Central memory CD8-positive, alpha-beta T cell (primary cell): ENCODE measurements around the gene VPS13C.

Experiments used
- ATAC-seq: fragments of 150-1000 bp; cut with Tn5 transposase; replicated peaks from 2 replicates; pipeline ENCODE4 v1.10.0; 2022; ENCODE audit warnings: mild to moderate bottlenecking, moderate FRiP score, moderate number of reproducible peaks; ENCODE audit not compliant: poor library complexity, severe bottlenecking; ENCODE audit errors: extremely low read depth
- DNase-seq, 2 donors: peaks; one replicate each; pipeline ENCODE4 v3.0.0; 2021; ENCODE audit warnings: low spot score in 2 of 2
- H3K27ac Mint-ChIP-seq: one replicate; pipeline ENCODE4 v1.8.0; 2022; ENCODE audit warnings: low read depth, mild to moderate bottlenecking, moderate library complexity, mixed read lengths
- H3K27me3 Mint-ChIP-seq: one replicate; pipeline ENCODE4 v1.8.0; 2022; ENCODE audit warnings: mixed read lengths
- H3K36me3 Mint-ChIP-seq: one replicate; pipeline ENCODE4 v1.8.0; 2022; ENCODE audit warnings: mild to moderate bottlenecking, moderate library complexity, mixed read lengths; ENCODE audit not compliant: insufficient read depth
- H3K4me1 Mint-ChIP-seq: one replicate; pipeline ENCODE4 v1.8.0; 2022; ENCODE audit warnings: mixed read lengths
- H3K4me3 Mint-ChIP-seq: one replicate; pipeline ENCODE4 v1.8.0; 2022; ENCODE audit warnings: mild to moderate bottlenecking, moderate library complexity, mixed read lengths
- H3K9me3 Mint-ChIP-seq: one replicate; pipeline ENCODE4 v1.8.0; 2022; ENCODE audit warnings: mixed read lengths

The VPS13C gene

GRCh38 chr15:61892140-61892539 is 168.1 kb downstream of the VPS13C start:
- peaks cover 12% of the 10 kb centered on the region for H3K4me1 Mint-ChIP-seq
- no peaks in the 10 kb centered on the region for H3K27me3 Mint-ChIP-seq
- no peak for DNase-seq
- no peak for ATAC-seq
- no peak overlapping the region for H3K4me3 Mint-ChIP-seq
- H3K9me3 Mint-ChIP-seq = peaks cover 14% of the 10 kb centered on the region
- H3K36me3 Mint-ChIP-seq = peaks cover 10% of the 10 kb centered on the region
- H3K27ac Mint-ChIP-seq = no peak overlapping the region

- peaks cover 12% of the 10 kb centered on the region for H3K4me1 Mint-ChIP-seq
- H3K36me3 Mint-ChIP-seq = peaks cover 11% of the 10 kb centered on the region
- DNase-seq (no peak), ATAC-seq (no peak)
- H3K9me3 Mint-ChIP-seq = peaks cover 14% of the 10 kb centered on the region
- no peaks in the 10 kb centered on the region for H3K27me3 Mint-ChIP-seq
- no peak overlapping the region for H3K4me3 Mint-ChIP-seq
- no peak overlapping the region for H3K27ac Mint-ChIP-seq
Measured at GRCh38 chr15:61890106-61890505, 170.1 kb downstream of the VPS13C start.

GRCh38 chr15:61889706-61890105 is 170.5 kb downstream of the VPS13C start:
- Mint-ChIP-seq H3K36me3 (peaks cover 11% of the 10 kb centered on the region), H3K27me3 (no peaks in the 10 kb centered on the region), H3K27ac (no peak overlapping the region), H3K4me1 (peaks cover 12% of the 10 kb centered on the region), H3K9me3 (peaks cover 14% of the 10 kb centered on the region), H3K4me3 (no peak overlapping the region)
- ATAC-seq = no peak
- DNase-seq = no peak

- peaks cover 12% of the 10 kb centered on the region for H3K4me1 Mint-ChIP-seq
- no peak overlapping the region for H3K4me3 Mint-ChIP-seq
- ATAC-seq = no peak
- H3K9me3 Mint-ChIP-seq = peaks cover 8% of the 10 kb centered on the region
- H3K27ac Mint-ChIP-seq = no peak overlapping the region
- DNase-seq = no peak
- no peaks in the 10 kb centered on the region for H3K27me3 Mint-ChIP-seq
- H3K36me3 Mint-ChIP-seq = peaks cover 13% of the 10 kb centered on the region
Measured at GRCh38 chr15:61888074-61888780, 172.0 kb downstream of the VPS13C start.

GRCh38 chr15:61880084-61880483 is 180.2 kb downstream of the VPS13C start:
- Mint-ChIP-seq H3K4me1 (no peaks in the 10 kb centered on the region), H3K4me3 (no peak overlapping the region), H3K9me3 (no peaks in the 10 kb centered on the region), H3K27ac (no peak overlapping the region), H3K36me3 (peaks cover 26% of the 10 kb centered on the region), H3K27me3 (no peaks in the 10 kb centered on the region)
- DNase-seq = no peak
- ATAC-seq = no peak

GRCh38 chr15:61879219-61879618 is 181.0 kb downstream of the VPS13C start:
- Mint-ChIP-seq H3K27me3 (no peaks in the 10 kb centered on the region), H3K4me3 (no peak overlapping the region), H3K27ac (no peak overlapping the region), H3K4me1 (no peaks in the 10 kb centered on the region), H3K36me3 (peaks cover 27% of the 10 kb centered on the region), H3K9me3 (no peaks in the 10 kb centered on the region)
- no peak for DNase-seq
- ATAC-seq = no peak

- Mint-ChIP-seq H3K27ac (no peak overlapping the region), H3K9me3 (no peaks in the 10 kb centered on the region), H3K4me1 (no peaks in the 10 kb centered on the region), H3K27me3 (no peaks in the 10 kb centered on the region), H3K36me3 (peaks cover 46% of the 10 kb centered on the region), H3K4me3 (no peak overlapping the region)
- ATAC-seq (peak; percentile 40), DNase-seq (no peak)
Measured at GRCh38 chr15:61871926-61872522, 188.2 kb downstream of the VPS13C start.

GRCh38 chr15:61869656-61870055 is 190.6 kb downstream of the VPS13C start:
- Mint-ChIP-seq H3K4me1 (no peaks in the 10 kb centered on the region), H3K27me3 (no peaks in the 10 kb centered on the region), H3K9me3 (no peaks in the 10 kb centered on the region), H3K27ac (no peak overlapping the region), H3K36me3 (peaks cover 43% of the 10 kb centered on the region), H3K4me3 (no peak overlapping the region)
- DNase-seq (no peak), ATAC-seq (no peak)

- peaks cover 3% of the 10 kb centered on the region for H3K36me3 Mint-ChIP-seq
Measured at GRCh38 chr15:61861962-61862361, 198.3 kb downstream of the VPS13C start.

GRCh38 chr15:61857169-61857829 is 202.9 kb downstream of the VPS13C start:
- DNase-seq = peak in 1 of 2 donors; percentile 18
- Mint-ChIP-seq H3K27me3 (no peaks in the 10 kb centered on the region), H3K4me1 (no peaks in the 10 kb centered on the region), H3K36me3 (peaks cover 11% of the 10 kb centered on the region), H3K4me3 (no peak overlapping the region), H3K27ac (no peak overlapping the region), H3K9me3 (no peaks in the 10 kb centered on the region)
- ATAC-seq = peak; percentile 97

More at GRCh38 chr15:61861962-61862361, 198.3 kb downstream of the VPS13C start:
- no peaks in the 10 kb centered on the region for H3K27me3 Mint-ChIP-seq
- no peak overlapping the region for H3K4me3 Mint-ChIP-seq
- ATAC-seq = no peak
- no peak for DNase-seq
- H3K27ac Mint-ChIP-seq = peak overlapping the region; percentile 68
- H3K9me3 Mint-ChIP-seq = no peaks in the 10 kb centered on the region
- no peaks in the 10 kb centered on the region for H3K4me1 Mint-ChIP-seq

GRCh38 chr15:61856295-61856694 is 204.0 kb downstream of the VPS13C start:
- DNase-seq (no peak), ATAC-seq (peak; percentile 10)
- H3K9me3 Mint-ChIP-seq = no peaks in the 10 kb centered on the region
- H3K4me3 Mint-ChIP-seq = no peak overlapping the region
- H3K36me3 Mint-ChIP-seq = peaks cover 13% of the 10 kb centered on the region
- H3K27ac Mint-ChIP-seq = no peak overlapping the region
- H3K4me1 Mint-ChIP-seq = no peaks in the 10 kb centered on the region
- H3K27me3 Mint-ChIP-seq = no peaks in the 10 kb centered on the region

- ATAC-seq = no peak
- Mint-ChIP-seq H3K27me3 (no peaks in the 10 kb centered on the region), H3K4me1 (no peaks in the 10 kb centered on the region), H3K9me3 (no peaks in the 10 kb centered on the region), H3K36me3 (peaks cover 14% of the 10 kb centered on the region), H3K4me3 (no peak overlapping the region), H3K27ac (no peak overlapping the region)
- DNase-seq = no peak
Measured at GRCh38 chr15:61853195-61853594, 207.1 kb downstream of the VPS13C start.

GRCh38 chr15:61851955-61852354 is 208.3 kb downstream of the VPS13C start:
- H3K27ac Mint-ChIP-seq = peak overlapping the region; percentile 10
- H3K36me3 Mint-ChIP-seq = peaks cover 14% of the 10 kb centered on the region
- H3K4me3 Mint-ChIP-seq = no peak overlapping the region
- no peaks in the 10 kb centered on the region for H3K9me3 Mint-ChIP-seq
- H3K4me1 Mint-ChIP-seq = peaks cover 2% of the 10 kb centered on the region
- no peaks in the 10 kb centered on the region for H3K27me3 Mint-ChIP-seq
- no peak for ATAC-seq
- no peak for DNase-seq
